ENCODE data around the gene PRDM1. TPM values are rescaled to one million over a fixed set of nuclear protein-coding genes. Genes with fewer than 3 reads are reported as not detected.

PRDM1 gene
- polyA plus RNA-seq, 1 of the 3 experiments (the other 2 are of a cell fraction) = 4.0 TPM

DNA sequence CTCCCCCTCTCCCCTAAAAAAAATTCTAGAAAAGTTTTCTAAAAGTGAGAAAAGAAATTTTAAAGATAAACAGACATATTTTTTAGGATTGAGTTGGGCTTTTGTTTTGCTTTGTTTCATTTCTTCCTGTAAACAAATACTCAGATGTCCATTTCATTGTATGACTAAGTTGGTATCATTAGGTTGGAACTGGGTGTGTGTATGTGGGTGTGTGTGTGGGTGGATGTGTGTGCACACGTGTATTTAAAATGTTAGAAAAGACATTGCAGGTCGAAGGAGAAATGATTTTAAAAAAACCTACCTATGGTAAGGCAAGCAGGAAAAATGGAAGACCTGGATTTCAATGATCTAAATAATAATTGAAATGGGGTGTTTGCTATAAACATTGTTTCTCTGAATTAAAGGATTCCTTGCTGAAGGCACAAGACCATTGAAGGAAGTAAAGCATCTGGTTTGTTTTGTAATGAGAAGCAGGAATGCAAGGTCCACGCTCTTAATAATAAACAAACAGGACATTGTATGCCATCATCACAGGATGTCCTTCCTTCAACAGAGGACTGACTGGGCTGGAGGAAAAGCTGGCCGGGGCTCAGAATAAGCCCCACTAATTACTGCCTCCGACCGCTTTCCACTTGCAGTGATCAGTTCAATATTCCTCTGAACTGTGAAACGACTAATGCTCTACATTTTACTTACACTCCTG is 996 bp upstream of the PRDM1 start:
- H3K9ac ChIP-seq = no peak overlapping the region; the same call in 1 of the 2 replicates

More for the DNA sequence above, 996 bp upstream of the PRDM1 start:
- Histone ChIP-seq H3K4me2 (peak overlapping the region; percentile 85), H2AFZ (ENCODE audit: low read depth) (0 out of 2 replicates have a peak overlapping the region, but pooled peaks have one; percentile 83), H3K79me2 (ENCODE audit: insufficient read depth) (peaks cover 29% of the 10 kb centered on the region), H3K27me3 (ENCODE audit: insufficient read depth) (no peaks in the 10 kb centered on the region), H3K4me3 (ENCODE audit: low read depth in 2 of 2, low read length in 1 of 2) (peak overlapping the region in 1 of 2 experiments; percentile 72; a peak in 1 of 4 replicates), H3K27ac (ENCODE audit: low read depth in 2 of 2, low read length in 1 of 2) (peak overlapping the region in 1 of 2 experiments; percentile 71; a peak in 2 of 4 replicates), H3K4me1 (ENCODE audit: control insufficient read depth in 1 of 2, insufficient read depth in 2 of 2, low read depth in 1 of 2, low read length in 1 of 2) (peaks cover 5 to 35% of the 10 kb centered on the region in 2 experiments), H4K20me1 (ENCODE audit: insufficient read depth) (no peaks in the 10 kb centered on the region), H3K9me2 (no peaks in the 10 kb centered on the region), H3F3A (replicated peaks; ENCODE audit: insufficient read depth) (peaks cover 47% of the 10 kb centered on the region), H3K9me3 (no peaks in the 10 kb centered on the region), H3K36me3 (replicated peaks in 1 of 2; ENCODE audit: control insufficient read depth in 1 of 2, insufficient read depth in 2 of 2, low read length in 1 of 2) (no peaks in the 10 kb centered on the region)
- DNase-seq = no peak
- CTCF ChIA-PET = interaction anchor here (1.5 kb wide), 1 partner anchor 9 kb away, joined by 4 read pairs; no protein-coding TSS in a partner anchor
- TF ChIP-seq ELF1 (IDR thresholded peaks at IDR 0.05) = no peak
- TF ChIP-seq GATA2 (CRISPR knock-in tag; IDR thresholded peaks at IDR 0.05) = no peak
- TF ChIP-seq JUND (IDR thresholded peaks at IDR 0.05) = no peak
- TF ChIP-seq CHD2 (IDR thresholded peaks at IDR 0.05; ENCODE audit: low read length, partially characterized antibody) = no peak
- no peak for TF ChIP-seq TEAD4 (IDR thresholded peaks at IDR 0.05; ENCODE audit: borderline replicate concordance, insufficient read depth)
- no peak for TF ChIP-seq EP300 (IDR thresholded peaks at IDR 0.05; ENCODE audit: borderline replicate concordance in 1 of 2, low read depth in 1 of 2, low read length in 1 of 2)
- TF ChIP-seq EZH2phosphoT487 (IDR thresholded peaks at IDR 0.05; ENCODE audit: borderline replicate concordance, low read depth) = no peak
- TF ChIP-seq GABPA (IDR thresholded peaks at IDR 0.05; ENCODE audit: low read depth) = no peak
- TF ChIP-seq, protein P1, sequence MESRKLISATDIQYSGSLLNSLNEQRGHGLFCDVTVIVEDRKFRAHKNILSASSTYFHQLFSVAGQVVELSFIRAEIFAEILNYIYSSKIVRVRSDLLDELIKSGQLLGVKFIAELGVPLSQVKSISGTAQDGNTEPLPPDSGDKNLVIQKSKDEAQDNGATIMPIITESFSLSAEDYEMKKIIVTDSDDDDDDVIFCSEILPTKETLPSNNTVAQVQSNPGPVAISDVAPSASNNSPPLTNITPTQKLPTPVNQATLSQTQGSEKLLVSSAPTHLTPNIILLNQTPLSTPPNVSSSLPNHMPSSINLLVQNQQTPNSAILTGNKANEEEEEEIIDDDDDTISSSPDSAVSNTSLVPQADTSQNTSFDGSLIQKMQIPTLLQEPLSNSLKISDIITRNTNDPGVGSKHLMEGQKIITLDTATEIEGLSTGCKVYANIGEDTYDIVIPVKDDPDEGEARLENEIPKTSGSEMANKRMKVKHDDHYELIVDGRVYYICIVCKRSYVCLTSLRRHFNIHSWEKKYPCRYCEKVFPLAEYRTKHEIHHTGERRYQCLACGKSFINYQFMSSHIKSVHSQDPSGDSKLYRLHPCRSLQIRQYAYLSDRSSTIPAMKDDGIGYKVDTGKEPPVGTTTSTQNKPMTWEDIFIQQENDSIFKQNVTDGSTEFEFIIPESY (IDR thresholded peaks at IDR 0.05; ENCODE audit: borderline replicate concordance, low read depth) = no peak
- TF ChIP-seq RAD21 (IDR thresholded peaks at IDR 0.05; ENCODE audit: low read length) = no peak
- no peak for TF ChIP-seq RFX5 (IDR thresholded peaks at IDR 0.05; ENCODE audit: low read length)
- TF ChIP-seq, protein P2, sequence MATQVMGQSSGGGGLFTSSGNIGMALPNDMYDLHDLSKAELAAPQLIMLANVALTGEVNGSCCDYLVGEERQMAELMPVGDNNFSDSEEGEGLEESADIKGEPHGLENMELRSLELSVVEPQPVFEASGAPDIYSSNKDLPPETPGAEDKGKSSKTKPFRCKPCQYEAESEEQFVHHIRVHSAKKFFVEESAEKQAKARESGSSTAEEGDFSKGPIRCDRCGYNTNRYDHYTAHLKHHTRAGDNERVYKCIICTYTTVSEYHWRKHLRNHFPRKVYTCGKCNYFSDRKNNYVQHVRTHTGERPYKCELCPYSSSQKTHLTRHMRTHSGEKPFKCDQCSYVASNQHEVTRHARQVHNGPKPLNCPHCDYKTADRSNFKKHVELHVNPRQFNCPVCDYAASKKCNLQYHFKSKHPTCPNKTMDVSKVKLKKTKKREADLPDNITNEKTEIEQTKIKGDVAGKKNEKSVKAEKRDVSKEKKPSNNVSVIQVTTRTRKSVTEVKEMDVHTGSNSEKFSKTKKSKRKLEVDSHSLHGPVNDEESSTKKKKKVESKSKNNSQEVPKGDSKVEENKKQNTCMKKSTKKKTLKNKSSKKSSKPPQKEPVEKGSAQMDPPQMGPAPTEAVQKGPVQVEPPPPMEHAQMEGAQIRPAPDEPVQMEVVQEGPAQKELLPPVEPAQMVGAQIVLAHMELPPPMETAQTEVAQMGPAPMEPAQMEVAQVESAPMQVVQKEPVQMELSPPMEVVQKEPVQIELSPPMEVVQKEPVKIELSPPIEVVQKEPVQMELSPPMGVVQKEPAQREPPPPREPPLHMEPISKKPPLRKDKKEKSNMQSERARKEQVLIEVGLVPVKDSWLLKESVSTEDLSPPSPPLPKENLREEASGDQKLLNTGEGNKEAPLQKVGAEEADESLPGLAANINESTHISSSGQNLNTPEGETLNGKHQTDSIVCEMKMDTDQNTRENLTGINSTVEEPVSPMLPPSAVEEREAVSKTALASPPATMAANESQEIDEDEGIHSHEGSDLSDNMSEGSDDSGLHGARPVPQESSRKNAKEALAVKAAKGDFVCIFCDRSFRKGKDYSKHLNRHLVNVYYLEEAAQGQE (IDR thresholded peaks at IDR 0.05; ENCODE audit: low read depth, low read length) = no peak
- TF ChIP-seq TAF1 (IDR thresholded peaks at IDR 0.05; ENCODE audit: borderline replicate concordance, low read depth, low read length) = no peak
- TF ChIP-seq SIN3A (IDR thresholded peaks at IDR 0.05; ENCODE audit: borderline replicate concordance, low read depth, low read length) = no peak
- no peak for TF ChIP-seq FOSL2 (IDR thresholded peaks at IDR 0.05; ENCODE audit: borderline replicate concordance, low read depth)
- no peak for TF ChIP-seq YY1 (IDR thresholded peaks at IDR 0.05; ENCODE audit: low read depth)
- TF ChIP-seq FOXM1 (IDR thresholded peaks at IDR 0.05; ENCODE audit: low read depth) = no peak
- TF ChIP-seq RXRA (IDR thresholded peaks at IDR 0.05; ENCODE audit: borderline replicate concordance, low read depth) = no peak
- TF ChIP-seq, protein P3, sequence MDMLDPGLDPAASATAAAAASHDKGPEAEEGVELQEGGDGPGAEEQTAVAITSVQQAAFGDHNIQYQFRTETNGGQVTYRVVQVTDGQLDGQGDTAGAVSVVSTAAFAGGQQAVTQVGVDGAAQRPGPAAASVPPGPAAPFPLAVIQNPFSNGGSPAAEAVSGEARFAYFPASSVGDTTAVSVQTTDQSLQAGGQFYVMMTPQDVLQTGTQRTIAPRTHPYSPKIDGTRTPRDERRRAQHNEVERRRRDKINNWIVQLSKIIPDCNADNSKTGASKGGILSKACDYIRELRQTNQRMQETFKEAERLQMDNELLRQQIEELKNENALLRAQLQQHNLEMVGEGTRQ (IDR thresholded peaks at IDR 0.05; ENCODE audit: borderline replicate concordance, low read depth, low read length) = no peak
- 47% methylated on average over 7 of the region's 7 CpGs for WGBS (ENCODE audit: low lambda C conversion rate)
- POLR2A ChIA-PET = no interaction called here

All from SK-N-SH (cell line).